ENCODE measurements around the gene WDR44. TPM values are rescaled to one million over a fixed set of nuclear protein-coding genes. Genes with fewer than 3 reads are reported as not detected.

The WDR44 gene
- total RNA-seq = 44.3 TPM

GRCh38 chrX:118345464-118346257 lies at the start of gene WDR44:
Gene WDR44, plus strand, starts transcription at chrX:118346106. Its CDS starts 398 bp downstream, at chrX:118346504.

DNA sequence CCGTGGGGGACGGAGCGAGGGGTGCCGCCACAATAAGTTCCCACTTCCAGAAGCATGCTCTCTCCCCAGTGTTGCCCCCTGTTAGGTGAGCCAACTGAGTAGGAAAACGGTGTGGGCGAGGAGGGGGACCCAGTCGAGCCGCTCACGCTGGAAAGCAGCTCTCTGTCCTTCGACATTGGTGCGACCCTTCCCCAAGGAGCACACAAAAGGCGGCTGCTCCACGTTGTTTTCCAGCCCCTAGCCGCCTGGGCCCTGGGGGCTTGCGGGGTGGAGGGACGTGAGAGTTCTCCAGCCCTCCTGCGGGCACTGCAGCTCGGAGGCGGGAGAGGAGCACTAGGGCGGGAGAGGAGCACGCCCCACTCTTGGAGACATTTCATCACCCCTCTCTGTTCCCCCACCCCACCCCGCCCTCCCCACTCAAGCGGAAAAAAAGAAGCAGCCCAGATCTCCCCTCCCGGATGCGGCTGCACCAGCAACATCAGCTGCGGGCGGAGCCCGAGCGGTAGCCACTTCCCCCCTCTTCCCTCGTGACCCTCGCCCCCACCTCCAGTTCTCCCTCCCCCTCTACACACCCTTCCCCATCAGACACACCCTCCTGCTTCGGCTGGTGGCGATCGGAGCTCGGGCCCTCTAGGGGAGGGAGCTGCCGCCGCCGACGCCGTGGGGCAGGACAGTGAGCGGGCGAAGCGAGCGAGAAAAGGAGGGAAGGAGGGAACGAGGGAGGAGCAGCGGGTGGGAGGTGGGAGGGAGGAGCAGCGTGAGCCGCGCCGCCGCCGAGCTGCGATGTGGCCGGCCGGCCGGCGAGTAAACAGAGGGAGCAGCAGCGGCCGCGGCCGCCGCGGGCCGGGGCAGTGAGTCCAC lies 149.4 kb downstream of the WDR44 start, which contains the start of gene DOCK11:
TSS of gene DOCK11 (plus strand) at position 755 of the 861 bp plus-strand sequence. CDS start 157 bp downstream, outside the sequence.

Small RNA genes within 50 kb of the gene (small RNA-seq; reads per million reads assigned to genes)
- not detected for gene MIR1277

Other genes with a start within 250 kb of the WDR44 start
- gene KLHL13, start 229.3 kb upstream of the WDR44 start, total RNA-seq = 209 TPM
- gene DOCK11, start 149.7 kb downstream of the WDR44 start, total RNA-seq = 40.1 TPM

Data from diencephalon (tissue), 1 donor.